Lower lobe of right lung (tissue), 2 donors: ENCODE measurements around the gene TRAPPC2L. TPM values are rescaled to one million over a fixed set of nuclear protein-coding genes. Genes with fewer than 3 reads are reported as not detected.
A peak's percentile ranks its signal among the peaks of the same experiment; 100 is the strongest.

Experiments
- ATAC-seq, 2 donors: fragments of 200-7000 bp; cut with Tn5 transposase; one replicate each; pipeline ENCODE4 v1.9.1; 2020 to 2022; ENCODE audit warnings: mild to moderate bottlenecking in 2 of 2, moderate library complexity in 2 of 2
- DNase-seq: peaks from one replicate; pipeline ENCODE4 v3.0.0-alpha.2; 2020
- H3K27ac ChIP-seq: fragments of 200-600 bp; one replicate; pipeline ENCODE4 v1.8.0; 2022
- H3K27me3 ChIP-seq: fragments of 200-600 bp; one replicate; pipeline ENCODE4 v1.8.0; 2022; ENCODE audit warnings: low read depth
- H3K36me3 ChIP-seq: fragments of 200-600 bp; one replicate; pipeline ENCODE4 v1.8.0; 2022; ENCODE audit warnings: mild to moderate bottlenecking
- H3K4me1 ChIP-seq: fragments of 200-600 bp; one replicate; pipeline ENCODE4 v1.8.0; 2022
- H3K4me3 ChIP-seq: fragments of 200-600 bp; one replicate; pipeline ENCODE4 v1.8.0; 2022; ENCODE audit warnings: mild to moderate bottlenecking
- H3K9me3 ChIP-seq: fragments of 200-600 bp; one replicate; pipeline ENCODE4 v1.8.0; 2022
- CTCF ChIP-seq: fragments of 200-600 bp; IDR thresholded peaks from one replicate; pipeline ENCODE4 v1.8.0; 2022; ENCODE audit warnings: antibody characterized with exemption, mild to moderate bottlenecking
- intact Hi-C: fragments of 100-400 bp; cut with DNase I; formaldehyde crosslinking; loops from one replicate; pipeline ENCODE4 v1.11.0; 2022
- total RNA-seq: library from RNA; stranded (reverse); fragmentation: NEBNext Ultra II Directional; extraction: Animal tissue kit (Norgen Biotek cat#: 25700); gene quantifications from one replicate; pipeline ENCODE4 v1.2.1, GENCODE V29; 2021
- donor health status: DM: no; HTN: yes; CAD: no; lungs with severe emphysema.

The TRAPPC2L gene
- total RNA-seq, 1 donor from 2014 or later = 51.4 TPM

- ATAC-seq = no peak
- peaks cover 24% of the 10 kb centered on the region for H3K36me3 ChIP-seq
- no peak for TF ChIP-seq CTCF
Measured at GRCh38 chr16:88853325-88853941, 3.5 kb upstream of the TRAPPC2L start.

GRCh38 chr16:88854306-88855111 lies 2.4 kb upstream of the TRAPPC2L start:
- intact Hi-C loops = no loop called here
- peaks cover 48% of the 10 kb centered on the region for H3K4me1 ChIP-seq
- no peaks in the 10 kb centered on the region for H3K27me3 ChIP-seq
- no peak overlapping the region for H3K4me3 ChIP-seq
- ATAC-seq = no peak
- no peaks in the 10 kb centered on the region for H3K9me3 ChIP-seq
- peaks cover 33% of the 10 kb centered on the region for H3K36me3 ChIP-seq
- peak; percentile 60 for DNase-seq
- TF ChIP-seq CTCF = no peak
- H3K27ac ChIP-seq = no peak overlapping the region

More at GRCh38 chr16:88853325-88853941, 3.5 kb upstream of the TRAPPC2L start:
- intact Hi-C loops = no loop called here
- peak; percentile 74 for DNase-seq
- Histone ChIP-seq H3K9me3 (no peaks in the 10 kb centered on the region), H3K4me3 (no peak overlapping the region), H3K27ac (no peak overlapping the region), H3K27me3 (no peaks in the 10 kb centered on the region), H3K4me1 (peaks cover 41% of the 10 kb centered on the region)

- intact Hi-C loops = no loop called here
- TF ChIP-seq CTCF = no peak
- ATAC-seq (no peak), DNase-seq (no peak)
- Histone ChIP-seq H3K36me3 (peaks cover 33% of the 10 kb centered on the region), H3K27ac (no peak overlapping the region), H3K4me3 (no peak overlapping the region), H3K9me3 (no peaks in the 10 kb centered on the region), H3K27me3 (no peaks in the 10 kb centered on the region), H3K4me1 (peaks cover 48% of the 10 kb centered on the region)
Measured at GRCh38 chr16:88855176-88855575, 1.8 kb upstream of the TRAPPC2L start.

- no peak for ATAC-seq
- no peaks in the 10 kb centered on the region for H3K9me3 ChIP-seq
- intact Hi-C loops = no loop called here
- H3K36me3 ChIP-seq = peaks cover 34% of the 10 kb centered on the region
- peaks cover 48% of the 10 kb centered on the region for H3K4me1 ChIP-seq
- no peaks in the 10 kb centered on the region for H3K27me3 ChIP-seq
- peak overlapping the region; percentile 100 for H3K4me3 ChIP-seq
- DNase-seq = no peak
- TF ChIP-seq CTCF = no peak
- H3K27ac ChIP-seq = no peak overlapping the region
Measured at GRCh38 chr16:88855736-88856121, 1.2 kb upstream of the TRAPPC2L start.

- Histone ChIP-seq H3K36me3 (peaks cover 34% of the 10 kb centered on the region), H3K4me1 (peaks cover 48% of the 10 kb centered on the region), H3K27me3 (no peaks in the 10 kb centered on the region), H3K9me3 (no peaks in the 10 kb centered on the region), H3K27ac (peak overlapping the region; percentile 90), H3K4me3 (peak overlapping the region; percentile 100)
- no peak for TF ChIP-seq CTCF
- ATAC-seq (peak in 1 of 2 donors; percentile 56), DNase-seq (peak; percentile 65)
- intact Hi-C loops = no loop called here
Measured at GRCh38 chr16:88856122-88856827, 652 bp upstream of the TRAPPC2L start.
